GM12892 (cell line): Measurements from ENCODE around the gene ELL2.

Experiments
- POLR2AphosphoS5 ChIP-seq: IDR thresholded peaks from 2 replicates; pipeline ENCODE4 v1.6.1; 2011; ENCODE audit warnings: low read depth, low read length, control low read depth
- TAF1 ChIP-seq: IDR thresholded peaks from 2 replicates; pipeline ENCODE4 v1.6.1; 2011; ENCODE audit warnings: low read depth, mild to moderate bottlenecking, control low read depth, low read length, borderline replicate concordance

DNA sequence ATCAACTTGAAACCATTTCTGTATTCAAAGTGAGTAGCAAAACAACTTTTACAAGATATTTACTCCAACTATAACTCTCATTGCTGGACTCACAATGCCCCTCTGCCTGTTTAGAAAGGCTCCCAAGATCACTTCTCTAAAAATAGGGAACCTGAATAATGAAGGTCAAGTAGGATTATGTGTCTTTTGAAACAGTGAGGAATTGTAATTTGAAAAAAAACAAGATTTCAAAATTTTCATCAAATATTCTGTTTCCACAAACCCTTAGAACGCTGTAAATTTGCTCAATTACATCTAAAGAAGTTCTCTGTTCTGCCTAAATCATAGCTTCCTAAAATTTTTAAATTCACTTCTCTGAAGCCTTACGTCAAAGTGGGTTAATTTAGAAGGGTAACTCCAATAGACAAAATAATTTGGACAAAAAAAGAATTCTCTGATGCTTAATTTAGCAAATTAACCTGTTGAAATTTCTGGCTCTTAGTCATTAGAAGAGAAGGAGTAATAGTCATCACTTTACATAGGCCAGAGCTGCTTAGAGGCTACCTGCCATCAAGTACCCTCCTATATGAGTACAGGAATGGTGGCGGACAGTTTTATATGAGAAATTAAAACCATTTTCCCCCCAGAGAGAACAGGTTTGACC is 4.0 kb downstream of the ELL2 start:
- TF ChIP-seq POLR2AphosphoS5: no peak
- no peak for TF ChIP-seq TAF1
